Naive thymus-derived CD8-positive, alpha-beta T cell (primary cell): ENCODE measurements around the gene CRBN. TPM values are rescaled to one million over a fixed set of nuclear protein-coding genes. Genes with fewer than 3 reads are reported as not detected.

ENCODE experiments used
- ATAC-seq, 2 donors: fragments of 150-1000 bp; cut with Tn5 transposase in 1 of 2; sonication (Bioruptor Pico), chemical (Tn5 transposase) in 1 of 2; 1 replicate in 1 of 2; 2 replicates in 1 of 2; pipeline ENCODE4 v1.10.0; 2021; ENCODE audit warnings: mild to moderate bottlenecking in 2 of 2, moderate library complexity in 2 of 2
- POLR2A ChIA-PET: fragments of 350-600 bp; sonication (Branson Sonifier 250); formaldehyde crosslinking; loops from one replicate; lab custom pipeline; 2021; ENCODE audit warnings: antibody characterized with exemption; lab: Charles Lee
- DNase-seq, 10 donors: peaks; one replicate each; pipeline versions ENCODE4 v3.0.0 to v3.0.0-alpha.2; 2020 to 2022
- H3K27ac Mint-ChIP-seq, 10 donors: one replicate each; pipeline ENCODE4 v1.8.0; 2020 to 2022; ENCODE audit warnings: mild to moderate bottlenecking in 10 of 10, mixed read lengths in 10 of 10, moderate library complexity in 4 of 10, inconsistent platforms in 1 of 10
- H3K27me3 Mint-ChIP-seq, 5 donors: one replicate each; pipeline ENCODE4 v1.8.0; 2021 to 2022; ENCODE audit warnings: mixed read lengths in 5 of 5
- H3K36me3 Mint-ChIP-seq, 3 donors: one replicate each; pipeline ENCODE4 v1.8.0; 2020 to 2022; ENCODE audit warnings: mixed read lengths in 3 of 3, mild to moderate bottlenecking in 2 of 3, inconsistent platforms in 1 of 3
- H3K4me1 Mint-ChIP-seq, 4 donors: one replicate each; pipeline ENCODE4 v1.8.0; 2021 to 2022; ENCODE audit warnings: mixed read lengths in 4 of 4
- H3K4me3 Mint-ChIP-seq, 10 donors: one replicate each; pipeline ENCODE4 v1.8.0; 2020 to 2022; ENCODE audit warnings: mild to moderate bottlenecking in 10 of 10, mixed read lengths in 10 of 10, moderate library complexity in 6 of 10, inconsistent platforms in 1 of 10
- H3K9me3 Mint-ChIP-seq, 9 donors: one replicate each; pipeline ENCODE4 v1.8.0; 2020 to 2022; ENCODE audit warnings: mixed read lengths in 9 of 9, mild to moderate bottlenecking in 3 of 9, inconsistent platforms in 1 of 9, moderate library complexity in 1 of 9
- polyA plus RNA-seq, 3 donors: library from polyadenylated mRNA; unstranded; fragments of 300-500 nt; fragmentation: Illumina TruSeq; gene quantifications; one replicate each; pipeline ENCODE4 v1.2.3, GENCODE V29; 2021
- total RNA-seq, 8 experiments: library from RNA in 2 of 8; stranded (reverse) in 2 of 8; gene quantifications; one replicate each; pipeline ENCODE4 v1.2.3 and lab custom pipeline; 2021 to 2026

CRBN gene
- total and polyA plus RNA-seq, 5 experiments from 2014 or later: 149 to 194 (median 164) TPM

DNA sequence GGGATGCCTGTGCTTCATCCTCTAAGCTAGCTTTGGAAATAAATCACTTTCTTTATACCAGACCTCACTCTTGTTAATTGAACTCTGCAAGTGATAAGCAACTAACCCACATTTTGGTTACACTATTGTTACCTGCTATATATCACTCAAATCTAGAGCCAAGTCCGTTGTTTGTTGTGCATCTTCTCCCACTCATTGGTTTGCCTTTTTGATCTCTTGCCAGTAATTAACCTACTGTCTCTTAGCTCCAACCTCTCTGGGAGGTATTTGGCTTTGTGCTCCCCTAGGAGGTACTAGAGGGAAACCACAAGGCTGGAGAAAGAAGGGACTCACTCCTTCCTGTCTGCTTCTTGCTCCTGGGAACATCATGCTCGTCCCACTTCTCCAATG, 12.8 kb upstream of the CRBN start:
- ATAC-seq (peak; percentile 42 to 52), DNase-seq (no peak)
- peaks cover 0 to 2% (median 0%) of the 10 kb centered on the region in 3 donors for H3K36me3 Mint-ChIP-seq
- no peaks in the 10 kb centered on the region for H3K27me3 Mint-ChIP-seq
- peaks cover 22 to 50% (median 45%) of the 10 kb centered on the region in 4 donors for H3K4me1 Mint-ChIP-seq
- peaks cover 0 to 10% (median 0%) of the 10 kb centered on the region in 9 donors for H3K9me3 Mint-ChIP-seq
- peak overlapping the region; percentile 61 to 82 (median 74) for H3K4me3 Mint-ChIP-seq
- peak overlapping the region; percentile 87 to 98 (median 93) for H3K27ac Mint-ChIP-seq
- POLR2A ChIA-PET: interaction anchor here (0.7 to 3.4 kb wide), 8 partner anchors 10 to 1301 kb away, joined by 3 to 21 read pairs (median 6); partner anchors contain the start of genes CRBN, ITPR1 and TRNT1

DNA sequence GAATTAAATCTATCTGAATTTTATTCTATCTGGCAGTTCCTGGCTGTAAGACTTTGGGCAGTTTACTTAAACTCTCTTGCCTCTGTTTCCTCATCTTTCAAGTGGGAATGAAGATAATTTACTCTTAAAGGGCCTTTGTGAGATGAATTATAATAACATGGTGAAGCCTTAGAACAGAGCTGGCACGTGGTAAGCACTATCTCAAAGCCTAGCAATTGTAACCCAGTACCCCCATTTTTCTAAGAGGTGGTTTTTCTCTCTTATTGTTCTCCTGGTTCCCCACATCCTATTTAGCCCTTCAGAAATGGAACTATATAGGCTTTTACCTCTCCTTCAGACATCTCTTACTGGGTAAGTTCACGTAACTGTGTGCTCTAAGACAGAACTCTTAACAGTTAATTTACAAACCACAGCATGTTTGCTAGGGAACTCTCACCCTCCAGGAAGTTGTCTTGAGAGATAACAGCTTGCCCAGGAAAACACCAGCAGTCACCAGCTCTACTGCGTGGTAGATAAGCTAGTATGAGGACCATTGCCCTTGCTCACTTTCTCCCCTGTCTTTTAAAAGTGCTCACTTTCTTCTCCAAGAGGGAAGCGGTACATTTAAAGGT, 12.3 kb upstream of the CRBN start:
- Mint-ChIP-seq H3K4me3 (peak overlapping the region; percentile 61 to 82 (median 74)), H3K9me3 (peaks cover 0 to 11% (median 2%) of the 10 kb centered on the region in 9 donors), H3K27ac (peak overlapping the region; percentile 87 to 98 (median 93)), H3K27me3 (no peaks in the 10 kb centered on the region), H3K36me3 (peaks cover 0 to 4% (median 0%) of the 10 kb centered on the region in 3 donors), H3K4me1 (peaks cover 22 to 50% (median 45%) of the 10 kb centered on the region in 4 donors)
- ATAC-seq (peak; percentile 91 to 93), DNase-seq (peak in 4 of 10 donors; percentile 8 to 52 (median 42))
- POLR2A ChIA-PET: interaction anchor here (0.7 to 3.4 kb wide), 8 partner anchors 10 to 1302 kb away, joined by 3 to 21 read pairs (median 6); partner anchors contain the start of genes CRBN, ITPR1 and TRNT1

GRCh38 chr3:3189961-3190360, 10.5 kb upstream of the CRBN start:
- Mint-ChIP-seq H3K4me1 (peaks cover 20 to 43% (median 42%) of the 10 kb centered on the region in 4 donors), H3K36me3 (peaks cover 0 to 18% (median 5%) of the 10 kb centered on the region in 3 donors), H3K9me3 (peaks cover 0 to 23% (median 14%) of the 10 kb centered on the region in 9 donors), H3K27ac (peak overlapping the region in 8 of 10 donors; percentile 10 to 86 (median 69)), H3K27me3 (no peaks in the 10 kb centered on the region), H3K4me3 (peak overlapping the region in 1 of 10 donors; percentile 22)
- POLR2A ChIA-PET: interaction anchor here (1.2 to 3.4 kb wide), 2 partner anchors 11 to 56 kb away, joined by 3 to 21 read pairs; partner anchors contain the start of gene CRBN
- no peak for DNase-seq
- ATAC-seq: no peak

DNA sequence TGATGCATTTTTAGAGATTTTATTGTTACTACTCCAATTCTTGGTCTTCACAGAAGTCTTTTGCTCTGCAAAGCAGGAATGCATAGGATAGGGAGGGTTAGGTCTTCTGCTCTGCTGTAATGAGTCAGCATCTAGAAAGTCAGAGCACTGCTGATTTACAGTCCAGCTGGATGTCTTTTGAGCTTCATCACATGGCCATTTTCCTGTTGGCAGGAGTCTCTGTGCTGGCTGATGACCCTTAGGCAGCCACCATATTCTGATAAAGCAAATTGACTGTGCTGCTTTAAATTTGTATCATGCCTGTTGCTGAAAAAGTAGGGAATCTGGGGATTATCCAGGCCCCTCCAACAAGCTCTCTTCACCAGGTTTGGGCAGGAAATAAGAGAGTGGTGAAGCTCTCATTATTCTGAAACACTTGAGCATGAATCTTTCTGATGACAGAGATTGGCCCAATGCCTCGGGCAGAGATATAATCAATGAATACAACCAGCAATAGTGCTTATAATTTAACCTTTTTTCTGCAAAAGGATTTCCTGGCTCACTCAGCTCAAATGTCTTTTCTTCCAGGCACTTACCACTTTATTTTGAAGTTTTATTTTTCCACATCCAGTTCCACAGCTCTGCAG, 9.7 kb upstream of the CRBN start:
- ATAC-seq (no peak), DNase-seq (no peak)
- POLR2A ChIA-PET: no interaction called here
- H3K9me3 Mint-ChIP-seq: peaks cover 0 to 23% (median 14%) of the 10 kb centered on the region in 9 donors
- no peaks in the 10 kb centered on the region for H3K27me3 Mint-ChIP-seq
- peaks cover 0 to 18% (median 5%) of the 10 kb centered on the region in 3 donors for H3K36me3 Mint-ChIP-seq
- H3K27ac Mint-ChIP-seq: peak overlapping the region in 9 of 10 donors; percentile 8 to 86 (median 56)
- H3K4me1 Mint-ChIP-seq: peaks cover 20 to 43% (median 40%) of the 10 kb centered on the region in 4 donors
- peak overlapping the region in 1 of 10 donors; percentile 22 for H3K4me3 Mint-ChIP-seq

- DNase-seq (no peak), ATAC-seq (no peak)
- Mint-ChIP-seq H3K4me3 (no peak overlapping the region), H3K27me3 (no peaks in the 10 kb centered on the region), H3K27ac (no peak overlapping the region), H3K36me3 (peaks cover 0 to 18% (median 5%) of the 10 kb centered on the region in 3 donors), H3K4me1 (peaks cover 3 to 10% (median 10%) of the 10 kb centered on the region in 4 donors), H3K9me3 (peaks cover 0 to 23% (median 14%) of the 10 kb centered on the region in 9 donors)
- POLR2A ChIA-PET: no interaction called here
These were observed 5.4 kb upstream of the CRBN start for GRCh38 chr3:3184876-3185275.

DNA sequence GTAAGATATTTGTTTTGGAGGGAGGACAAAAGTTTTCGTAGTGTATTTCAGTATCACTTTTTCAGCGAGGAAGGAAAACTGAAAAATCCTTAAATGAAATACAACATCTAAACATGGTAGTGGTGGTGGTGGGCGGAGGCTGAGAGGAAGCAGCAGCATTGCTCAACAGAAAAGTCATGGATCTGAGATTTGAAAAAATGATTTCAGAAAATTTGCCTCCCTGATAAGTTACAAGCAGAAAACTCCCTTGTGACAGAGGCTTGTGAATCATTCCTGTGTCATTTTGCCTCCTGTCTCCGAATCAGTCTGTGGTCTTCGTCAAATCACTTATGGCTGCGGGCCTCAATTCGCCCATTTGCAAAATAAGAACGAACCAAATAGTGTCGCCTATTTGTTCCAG, 965 bp upstream of the CRBN start:
- Mint-ChIP-seq H3K27me3 (no peaks in the 10 kb centered on the region), H3K9me3 (peaks cover 0 to 3% (median 0%) of the 10 kb centered on the region in 9 donors), H3K4me1 (peaks cover 25 to 37% (median 35%) of the 10 kb centered on the region in 4 donors), H3K27ac (peak overlapping the region in 1 of 10 donors; percentile 13), H3K36me3 (peaks cover 0 to 18% (median 7%) of the 10 kb centered on the region in 3 donors), H3K4me3 (peak overlapping the region in 3 of 10 donors; percentile 23 to 43 (median 39))
- no peak for ATAC-seq
- POLR2A ChIA-PET: no interaction called here
- no peak for DNase-seq

GRCh38 chr3:3178498-3179328, 778 bp downstream of the CRBN start:
- DNase-seq (peak in 1 of 10 donors; percentile 8), ATAC-seq (peak; percentile 1 to 9)
- peak overlapping the region; percentile 87 to 96 (median 92) for H3K27ac Mint-ChIP-seq
- peaks cover 0 to 3% (median 0%) of the 10 kb centered on the region in 9 donors for H3K9me3 Mint-ChIP-seq
- H3K36me3 Mint-ChIP-seq: peaks cover 4 to 34% (median 9%) of the 10 kb centered on the region in 3 donors
- peak overlapping the region; percentile 82 to 97 (median 94) for H3K4me3 Mint-ChIP-seq
- peaks cover 29 to 51% (median 49%) of the 10 kb centered on the region in 4 donors for H3K4me1 Mint-ChIP-seq
- H3K27me3 Mint-ChIP-seq: no peaks in the 10 kb centered on the region
- POLR2A ChIA-PET: interaction anchor here (0.6 to 1.4 kb wide), 7 partner anchors 13 to 785 kb away, joined by 3 to 21 read pairs (median 5); partner anchors contain the start of gene LRRN1

DNA sequence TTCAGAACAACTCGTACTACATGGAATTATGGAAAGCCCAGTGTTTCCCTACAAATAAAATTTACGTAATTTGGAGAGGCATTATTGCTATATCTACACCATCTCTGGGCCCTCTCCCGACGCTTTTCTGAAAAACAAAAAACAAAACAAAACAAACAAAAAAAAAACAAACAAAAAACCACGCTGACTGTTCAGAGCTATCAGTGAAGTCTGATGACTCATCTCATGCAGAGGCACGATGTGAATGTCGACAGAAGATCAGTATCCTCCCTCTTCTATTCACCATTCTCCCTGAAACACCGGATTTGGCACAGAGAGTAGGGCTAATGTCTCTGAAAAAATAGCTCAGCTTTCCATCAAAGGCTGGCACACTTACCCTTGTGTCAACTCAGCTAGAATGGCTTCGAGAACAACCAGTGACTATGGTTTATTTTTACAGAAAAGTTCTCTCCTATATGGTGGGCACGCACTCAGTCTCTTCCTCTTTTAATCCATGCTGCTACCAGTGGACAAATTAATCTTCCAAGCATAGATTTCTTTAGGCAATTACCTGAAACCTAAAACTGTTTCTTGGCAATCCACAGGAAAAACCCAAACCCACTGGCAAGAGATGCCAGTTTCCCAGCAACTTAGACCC, 1.5 kb downstream of the CRBN start:
- Mint-ChIP-seq H3K27ac (peak overlapping the region; percentile 87 to 96 (median 92)), H3K27me3 (no peaks in the 10 kb centered on the region), H3K4me1 (peaks cover 29 to 58% (median 54%) of the 10 kb centered on the region in 4 donors), H3K9me3 (peaks cover 0 to under 1% (median 0%) of the 10 kb centered on the region in 9 donors), H3K36me3 (peaks cover 9 to 41% (median 11%) of the 10 kb centered on the region in 3 donors), H3K4me3 (peak overlapping the region; percentile 82 to 97 (median 94))
- POLR2A ChIA-PET: interaction anchor here (1.1 kb wide), 1 partner anchor 14 kb away, joined by 6 read pairs; no protein-coding TSS in a partner anchor
- ATAC-seq (no peak), DNase-seq (no peak)

DNA sequence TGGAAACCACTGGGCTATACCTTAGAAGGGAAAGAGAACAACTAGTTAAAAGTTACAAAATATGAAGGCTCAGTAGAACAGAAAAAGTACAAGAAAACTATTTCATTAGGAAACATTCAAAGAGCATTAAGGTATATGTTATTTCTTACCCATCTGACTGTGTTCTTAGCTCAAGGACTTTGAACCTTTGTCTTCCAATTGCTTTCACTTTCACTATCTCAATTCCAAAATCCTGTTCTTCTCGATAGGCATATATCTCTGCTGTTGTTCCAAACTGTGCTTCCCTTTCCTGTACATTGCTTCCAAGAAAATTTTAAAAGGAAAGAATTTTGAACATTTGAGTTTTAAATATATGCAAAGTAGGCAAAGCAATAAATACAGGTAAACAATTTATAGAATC, 6.9 kb downstream of the CRBN start:
- Mint-ChIP-seq H3K36me3 (peaks cover 15 to 80% (median 24%) of the 10 kb centered on the region in 3 donors), H3K4me1 (peaks cover 25 to 80% (median 71%) of the 10 kb centered on the region in 4 donors), H3K4me3 (peak overlapping the region; percentile 74 to 88 (median 82)), H3K27ac (peak overlapping the region; percentile 85 to 97 (median 94)), H3K27me3 (no peaks in the 10 kb centered on the region), H3K9me3 (no peaks in the 10 kb centered on the region)
- DNase-seq: peak in 3 of 10 donors; percentile 25 to 30 (median 26)
- peak; percentile 29 to 56 for ATAC-seq
- POLR2A ChIA-PET: interaction anchor here (0.9 to 1.9 kb wide), 5 partner anchors 13 to 46 kb away, joined by 3 to 7 read pairs (median 3); partner anchors contain the start of gene TRNT1

GRCh38 chr3:3170998-3171397, 8.5 kb downstream of the CRBN start:
- no peaks in the 10 kb centered on the region for H3K27me3 Mint-ChIP-seq
- H3K4me3 Mint-ChIP-seq: peak overlapping the region in 9 of 10 donors; percentile 37 to 69 (median 48)
- POLR2A ChIA-PET: interaction anchor here (0.7 to 0.8 kb wide), 2 partner anchors 9 to 10 kb away, joined by 3 to 4 read pairs; no protein-coding TSS in a partner anchor
- peak overlapping the region; percentile 85 to 96 (median 92) for H3K27ac Mint-ChIP-seq
- H3K9me3 Mint-ChIP-seq: no peaks in the 10 kb centered on the region
- DNase-seq (peak in 3 of 10 donors; percentile 46 to 50 (median 49)), ATAC-seq (peak; percentile 50 to 67)
- peaks cover 15 to 84% (median 31%) of the 10 kb centered on the region in 3 donors for H3K36me3 Mint-ChIP-seq
- peaks cover 22 to 73% (median 67%) of the 10 kb centered on the region in 4 donors for H3K4me1 Mint-ChIP-seq

DNA sequence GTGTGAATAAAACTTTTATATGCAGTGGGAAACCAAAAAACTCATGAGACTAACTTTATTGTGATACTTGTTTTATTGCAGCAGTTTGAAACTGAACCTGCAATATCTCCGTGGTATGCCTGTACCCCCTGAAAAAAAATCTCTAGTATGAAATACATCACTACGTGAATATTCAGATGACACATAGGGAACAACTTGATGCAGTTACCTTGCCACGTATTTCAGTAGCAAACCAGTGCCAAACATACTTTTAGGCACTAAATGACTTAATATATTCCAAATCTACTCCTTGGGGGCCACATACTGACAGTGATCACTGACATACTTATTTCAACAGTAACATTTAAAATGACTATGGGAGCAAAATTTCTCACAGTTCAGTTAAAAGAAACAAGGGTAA, 13.8 kb downstream of the CRBN start:
- Mint-ChIP-seq H3K4me1 (peaks cover 21 to 72% (median 63%) of the 10 kb centered on the region in 4 donors), H3K9me3 (no peaks in the 10 kb centered on the region), H3K36me3 (peaks cover 6 to 88% (median 26%) of the 10 kb centered on the region in 3 donors)

More for the DNA sequence above, 13.8 kb downstream of the CRBN start:
- H3K27me3 Mint-ChIP-seq: no peaks in the 10 kb centered on the region
- DNase-seq: no peak
- peak overlapping the region in 8 of 10 donors; percentile 1 to 79 (median 51) for H3K27ac Mint-ChIP-seq
- POLR2A ChIA-PET: no interaction called here
- H3K4me3 Mint-ChIP-seq: no peak overlapping the region
- no peak for ATAC-seq
